Panc1 (cell line): ENCODE measurements around the gene BSND.
A peak's percentile ranks its signal among the peaks of the same experiment; 100 is the strongest.

ENCODE experiments used
- POLR2AphosphoS5 ChIP-seq: IDR thresholded peaks from 2 replicates; pipeline ENCODE4 v1.6.1; 2012; ENCODE audit warnings: mild to moderate bottlenecking, low read depth, low read length, moderate library complexity
- REST ChIP-seq, 2 experiments: IDR thresholded peaks; 2 replicates each; pipeline ENCODE4 v1.6.1; 2011 to 2012; ENCODE audit warnings: low read depth in 2 of 2, control low read depth in 1 of 2, low read length in 1 of 2, mild to moderate bottlenecking in 1 of 2, moderate library complexity in 1 of 2; ENCODE audit not compliant: insufficient read depth in 1 of 2
- SIN3A ChIP-seq: IDR thresholded peaks from 2 replicates; pipeline ENCODE4 v1.6.1; 2012; ENCODE audit warnings: low read depth, mild to moderate bottlenecking, low read length, moderate library complexity, borderline replicate concordance; ENCODE audit not compliant: insufficient read depth
- TCF7L2 ChIP-seq: IDR thresholded peaks from 2 replicates; pipeline ENCODE4 v1.6.1; 2011; ENCODE audit warnings: mild to moderate bottlenecking, low read depth, low read length, inconsistent platforms
- TF ChIP-seq, protein P1 (sequence below): fragments of 450-650 bp; IDR thresholded peaks from 2 replicates; pipeline ENCODE4 v1.5.1; 2017; ENCODE audit warnings: mild to moderate bottlenecking

DNA sequence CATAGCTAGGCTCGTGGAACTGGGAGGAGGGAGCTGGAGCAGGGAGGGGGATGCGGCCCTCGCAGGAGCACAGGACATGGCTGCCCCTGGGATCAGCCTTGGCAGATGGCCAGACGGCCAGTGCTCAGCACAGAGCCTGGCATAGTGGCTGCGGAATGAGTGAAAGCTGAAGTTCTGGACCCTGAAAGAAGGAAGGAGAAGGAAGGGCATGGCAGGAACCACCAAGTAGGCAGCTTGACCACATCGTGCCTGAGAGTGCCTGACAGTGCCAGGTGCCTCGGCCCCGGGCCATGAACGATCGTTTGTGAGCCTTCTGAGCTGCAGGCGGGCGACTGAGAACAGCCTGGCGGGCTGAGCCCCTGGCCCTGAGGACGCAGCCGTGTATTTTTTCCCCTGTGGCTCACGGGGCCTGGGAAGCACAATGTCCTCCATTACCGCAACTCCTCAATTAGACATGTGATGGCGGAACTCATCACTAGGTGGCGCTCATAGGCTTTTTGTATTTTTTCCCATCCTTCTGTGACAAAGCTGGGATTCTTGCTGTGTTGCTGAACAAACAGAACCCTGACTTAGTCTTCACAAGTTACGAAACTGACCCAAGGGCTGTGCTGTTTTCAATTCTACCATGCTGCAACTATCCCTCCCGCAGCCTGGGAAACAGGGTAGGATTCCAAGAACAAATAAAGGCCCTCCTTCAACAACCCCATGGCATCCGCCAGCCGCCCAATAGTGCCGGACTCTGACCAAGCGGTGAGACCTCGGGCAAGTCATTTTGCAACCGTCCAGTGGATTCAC, 48.2 kb upstream of the BSND start:
- TF ChIP-seq POLR2AphosphoS5: no peak
- TF ChIP-seq, protein P1, sequence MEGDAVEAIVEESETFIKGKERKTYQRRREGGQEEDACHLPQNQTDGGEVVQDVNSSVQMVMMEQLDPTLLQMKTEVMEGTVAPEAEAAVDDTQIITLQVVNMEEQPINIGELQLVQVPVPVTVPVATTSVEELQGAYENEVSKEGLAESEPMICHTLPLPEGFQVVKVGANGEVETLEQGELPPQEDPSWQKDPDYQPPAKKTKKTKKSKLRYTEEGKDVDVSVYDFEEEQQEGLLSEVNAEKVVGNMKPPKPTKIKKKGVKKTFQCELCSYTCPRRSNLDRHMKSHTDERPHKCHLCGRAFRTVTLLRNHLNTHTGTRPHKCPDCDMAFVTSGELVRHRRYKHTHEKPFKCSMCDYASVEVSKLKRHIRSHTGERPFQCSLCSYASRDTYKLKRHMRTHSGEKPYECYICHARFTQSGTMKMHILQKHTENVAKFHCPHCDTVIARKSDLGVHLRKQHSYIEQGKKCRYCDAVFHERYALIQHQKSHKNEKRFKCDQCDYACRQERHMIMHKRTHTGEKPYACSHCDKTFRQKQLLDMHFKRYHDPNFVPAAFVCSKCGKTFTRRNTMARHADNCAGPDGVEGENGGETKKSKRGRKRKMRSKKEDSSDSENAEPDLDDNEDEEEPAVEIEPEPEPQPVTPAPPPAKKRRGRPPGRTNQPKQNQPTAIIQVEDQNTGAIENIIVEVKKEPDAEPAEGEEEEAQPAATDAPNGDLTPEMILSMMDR: peak; percentile 86
- TF ChIP-seq TCF7L2: no peak
- no peak for TF ChIP-seq REST (IDR thresholded peaks at IDR 0.05; ENCODE audit: insufficient read depth in 1 of 2, low read depth in 2 of 2, low read length in 1 of 2)
- no peak for TF ChIP-seq SIN3A
